C4-2B (cell line): ENCODE results near the gene FNDC10.

Experiments
- CTCF ChIP-seq: fragments of 450-650 bp; conservative IDR thresholded peaks from 2 replicates; pipeline ENCODE4 v1.5.1; 2017; ENCODE audit warnings: mild to moderate bottlenecking
- ZFX ChIP-seq: fragments of 450-650 bp; IDR thresholded peaks from 2 replicates; pipeline ENCODE4 v1.6.1; 2017

GRCh38 chr1:1625824-1626206 lies 25.9 kb upstream of the FNDC10 start:
- no peak for TF ChIP-seq CTCF
- TF ChIP-seq ZFX = no peak
